ENCODE data around the gene TYMP. TPM values are rescaled to one million over a fixed set of nuclear protein-coding genes. Genes with fewer than 3 reads are reported as not detected.

Gene TYMP
- total and polyA plus RNA-seq, 2 donors (not counting 1 experiment from before 2014, with no cell fraction given), result 43.6 to 45.1 TPM

DNA sequence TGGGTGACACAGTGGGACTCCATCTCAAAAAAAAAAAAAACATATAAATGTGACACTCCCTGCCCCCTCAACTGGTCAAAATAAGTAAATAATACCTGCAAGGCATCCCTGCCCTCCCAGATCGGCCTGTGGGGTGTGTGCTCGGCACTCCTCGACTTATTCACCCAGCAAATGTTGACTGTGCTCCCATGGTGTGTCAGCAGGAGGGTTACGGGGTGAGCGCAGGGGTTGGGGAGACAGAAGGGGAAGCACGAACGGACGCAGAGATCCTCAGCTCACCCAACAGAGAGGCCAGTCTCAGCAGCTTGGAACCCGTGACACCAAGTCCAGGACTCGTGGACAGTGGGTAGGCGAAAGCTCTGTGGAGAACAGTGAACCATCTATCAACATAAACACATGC lies 50.1 kb downstream of the TYMP start:
- no peak for ATAC-seq (ENCODE audit: low read depth)

DNA sequence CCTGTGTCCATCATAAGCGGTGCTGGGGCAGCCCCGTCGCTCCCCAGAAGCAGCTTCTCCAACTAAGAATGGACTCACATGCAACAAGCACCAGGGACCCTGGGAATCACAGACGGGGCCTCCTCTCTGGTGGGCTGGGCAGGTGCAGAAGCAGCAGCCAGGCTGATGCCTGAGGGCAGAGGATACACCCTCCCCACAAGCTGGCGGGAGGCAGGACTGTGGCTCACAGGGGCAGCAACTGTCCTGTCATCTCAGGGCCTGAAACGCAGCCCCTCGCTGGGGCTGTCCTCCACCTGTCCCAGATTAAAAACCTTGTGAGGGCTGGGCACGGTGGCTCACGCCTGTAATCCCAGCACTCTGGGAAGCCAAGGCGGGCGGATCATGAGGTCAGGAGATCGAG lies 51.9 kb downstream of the TYMP start:
- DNase-seq, result no peak
- H2AFZ ChIP-seq (ENCODE audit: insufficient read depth, low read depth, low read length, poor library complexity, severe bottlenecking), result no peak overlapping the region
- CTCF ChIA-PET, result interaction anchor here (3.5 kb wide), 1 partner anchor 20 kb away, joined by 12 read pairs; no protein-coding TSS in a partner anchor
- intact Hi-C loops (cut with micrococcal nuclease), result loop anchor here (10.0 kb wide), 1 partner anchor 543 kb away; no protein-coding TSS in a partner anchor
- peaks cover 26% of the 10 kb centered on the region for H3K4me1 Mint-ChIP-seq
- WGBS (ENCODE audit: insufficient coverage), result 93% methylated on average over 11 of the region's 12 CpGs
- no peak for ATAC-seq (ENCODE audit: low read depth)
- H3K9me3 Mint-ChIP-seq (ENCODE audit: insufficient read depth), result no peaks in the 10 kb centered on the region
- peaks cover 26 to 37% of the 10 kb centered on the region in 2 donors for H3K4me1 ChIP-seq (ENCODE audit: control insufficient read depth in 2 of 2, insufficient read depth in 2 of 2, low read length in 2 of 2)
- H3K27ac Mint-ChIP-seq, result no peak overlapping the region
- no peak overlapping the region for H3K27ac ChIP-seq (ENCODE audit: low read length in 2 of 2)
- H3K9me3 ChIP-seq (ENCODE audit: control extremely low read depth in 1 of 3, control insufficient read depth in 2 of 3, insufficient read depth in 1 of 3, low read length in 2 of 3), result peaks cover 0 to 3% (median 0%) of the 10 kb centered on the region in 3 donors
- peak overlapping the region; percentile 10 for H3K4me3 Mint-ChIP-seq
- peaks cover 4% of the 10 kb centered on the region for H3K27me3 Mint-ChIP-seq
- H3K27me3 ChIP-seq (replicated peaks in 1 of 4; ENCODE audit: control extremely low read depth in 1 of 4, control insufficient read depth in 3 of 4, insufficient read depth in 4 of 4, low read length in 3 of 4), result peaks cover 0 to 16% (median 7%) of the 10 kb centered on the region in 4 experiments
- no peak overlapping the region for H3K4me2 ChIP-seq (replicated peaks; ENCODE audit: low read depth, low read length, poor library complexity, severe bottlenecking)
- H3K36me3 ChIP-seq (replicated peaks in 1 of 2; ENCODE audit: control extremely low read depth in 1 of 2, control insufficient read depth in 1 of 2, extremely low read depth in 1 of 2, insufficient read depth in 2 of 2, low read length in 1 of 2), result no peaks in the 10 kb centered on the region
- POLR2A ChIA-PET, result interaction anchor here (0.6 to 1.1 kb wide), 2 partner anchors 8 to 26 kb away, joined by 3 to 4 read pairs; no protein-coding TSS in a partner anchor
- peaks cover 18% of the 10 kb centered on the region for H4K20me1 ChIP-seq (ENCODE audit: control insufficient read depth, insufficient read depth, low read length, poor library complexity, severe bottlenecking)
- H3K4me3 ChIP-seq (ENCODE audit: control extremely low read depth in 1 of 5, extremely low read depth in 1 of 5, insufficient read depth in 1 of 5, low read depth in 2 of 5, low read length in 4 of 5), result no peak overlapping the region
- peaks cover 26% of the 10 kb centered on the region for H3K79me2 ChIP-seq (ENCODE audit: control insufficient read depth, insufficient read depth, low read length)
- no peak overlapping the region for H3K9ac ChIP-seq (ENCODE audit: low read length)
- no peak for TF ChIP-seq EZH2 (IDR thresholded peaks at IDR 0.05; ENCODE audit: borderline replicate concordance, insufficient read depth, low read depth, low read length, poor library complexity, severe bottlenecking)
- TF ChIP-seq, protein P1, sequence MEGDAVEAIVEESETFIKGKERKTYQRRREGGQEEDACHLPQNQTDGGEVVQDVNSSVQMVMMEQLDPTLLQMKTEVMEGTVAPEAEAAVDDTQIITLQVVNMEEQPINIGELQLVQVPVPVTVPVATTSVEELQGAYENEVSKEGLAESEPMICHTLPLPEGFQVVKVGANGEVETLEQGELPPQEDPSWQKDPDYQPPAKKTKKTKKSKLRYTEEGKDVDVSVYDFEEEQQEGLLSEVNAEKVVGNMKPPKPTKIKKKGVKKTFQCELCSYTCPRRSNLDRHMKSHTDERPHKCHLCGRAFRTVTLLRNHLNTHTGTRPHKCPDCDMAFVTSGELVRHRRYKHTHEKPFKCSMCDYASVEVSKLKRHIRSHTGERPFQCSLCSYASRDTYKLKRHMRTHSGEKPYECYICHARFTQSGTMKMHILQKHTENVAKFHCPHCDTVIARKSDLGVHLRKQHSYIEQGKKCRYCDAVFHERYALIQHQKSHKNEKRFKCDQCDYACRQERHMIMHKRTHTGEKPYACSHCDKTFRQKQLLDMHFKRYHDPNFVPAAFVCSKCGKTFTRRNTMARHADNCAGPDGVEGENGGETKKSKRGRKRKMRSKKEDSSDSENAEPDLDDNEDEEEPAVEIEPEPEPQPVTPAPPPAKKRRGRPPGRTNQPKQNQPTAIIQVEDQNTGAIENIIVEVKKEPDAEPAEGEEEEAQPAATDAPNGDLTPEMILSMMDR (IDR thresholded peaks at IDR 0.05), result no peak

More for the DNA sequence above, 50.1 kb downstream of the TYMP start:
- no peak overlapping the region for H3K4me2 ChIP-seq (replicated peaks; ENCODE audit: low read depth, low read length, poor library complexity, severe bottlenecking)
- 53% methylated on average over 4 of the region's 11 CpGs for WGBS (ENCODE audit: insufficient coverage)
- POLR2A ChIA-PET, result interaction anchor here (1.1 to 1.8 kb wide), 2 partner anchors 9 to 30 kb away, joined by 3 to 8 read pairs; no protein-coding TSS in a partner anchor
- intact Hi-C loops (cut with micrococcal nuclease), result loop anchor here (10.0 kb wide), 1 partner anchor 545 kb away; no protein-coding TSS in a partner anchor
- no peaks in the 10 kb centered on the region for H3K36me3 ChIP-seq (replicated peaks in 1 of 2; ENCODE audit: control extremely low read depth in 1 of 2, control insufficient read depth in 1 of 2, extremely low read depth in 1 of 2, insufficient read depth in 2 of 2, low read length in 1 of 2)
- H3K79me2 ChIP-seq (ENCODE audit: control insufficient read depth, insufficient read depth, low read length), result peaks cover 12% of the 10 kb centered on the region
- H3K4me1 ChIP-seq (ENCODE audit: control insufficient read depth in 2 of 2, insufficient read depth in 2 of 2, low read length in 2 of 2), result peaks cover 21 to 39% of the 10 kb centered on the region in 2 donors
- Mint-ChIP-seq H3K27me3 (peaks cover 4% of the 10 kb centered on the region), H3K27ac (no peak overlapping the region), H3K9me3 (ENCODE audit: insufficient read depth) (no peaks in the 10 kb centered on the region), H3K4me1 (peaks cover 19% of the 10 kb centered on the region), H3K4me3 (peak overlapping the region; percentile 81)
- H4K20me1 ChIP-seq (ENCODE audit: control insufficient read depth, insufficient read depth, low read length, poor library complexity, severe bottlenecking), result peaks cover 5% of the 10 kb centered on the region
- H2AFZ ChIP-seq (ENCODE audit: insufficient read depth, low read depth, low read length, poor library complexity, severe bottlenecking), result no peak overlapping the region
- peaks cover 0 to 3% (median 0%) of the 10 kb centered on the region in 3 donors for H3K9me3 ChIP-seq (ENCODE audit: control extremely low read depth in 1 of 3, control insufficient read depth in 2 of 3, insufficient read depth in 1 of 3, low read length in 2 of 3)
- no peak for DNase-seq
- peaks cover 0 to 26% (median 7%) of the 10 kb centered on the region in 4 experiments for H3K27me3 ChIP-seq (replicated peaks in 1 of 4; ENCODE audit: control extremely low read depth in 1 of 4, control insufficient read depth in 3 of 4, insufficient read depth in 4 of 4, low read length in 3 of 4)
- TF ChIP-seq, protein P1 (IDR thresholded peaks at IDR 0.05), result no peak
- TF ChIP-seq EZH2 (IDR thresholded peaks at IDR 0.05; ENCODE audit: borderline replicate concordance, insufficient read depth, low read depth, low read length, poor library complexity, severe bottlenecking), result no peak
- CTCF ChIA-PET, result interaction anchor here (0.9 to 1.5 kb wide), 4 partner anchors 9 to 141 kb away, joined by 4 to 7 read pairs (median 5); no protein-coding TSS in a partner anchor
- no peak overlapping the region for H3K4me3 ChIP-seq (ENCODE audit: control extremely low read depth in 1 of 5, extremely low read depth in 1 of 5, insufficient read depth in 1 of 5, low read depth in 2 of 5, low read length in 4 of 5)
- no peak overlapping the region for H3K27ac ChIP-seq (ENCODE audit: low read length in 2 of 2)
- H3K9ac ChIP-seq (ENCODE audit: low read length), result no peak overlapping the region

Data from B cell (primary cell).